Neutrophil (primary cell): Measurements from ENCODE around the gene TBC1D28.
"Not testable (repeated sequence)": the region's sequence is repeated elsewhere in the genome, so short reads cannot be mapped to it uniquely, and the experiment has no call there.

Experiments used
- H3K27ac ChIP-seq: fragments of 200-600 bp; sonication (generic); 2 replicates; pipeline ENCODE4 v1.5.1; 2016; ENCODE audit warnings: mild to moderate bottlenecking, moderate library complexity
- H3K27me3 ChIP-seq: fragments of 200-600 bp; sonication (generic); 2 replicates; pipeline ENCODE4 v1.6.0; 2016; ENCODE audit warnings: mild to moderate bottlenecking
- H3K36me3 ChIP-seq: fragments of 200-600 bp; sonication (generic); 2 replicates; pipeline ENCODE4 v1.5.1; 2017
- H3K4me1 ChIP-seq, 2 experiments: fragments of 200-600 bp in 1 of 2; sonication (generic) in 1 of 2; 1 replicate in 1 of 2; 2 replicates in 1 of 2; pipeline versions ENCODE4 v1.5.1 to v1.6.1; 2013 to 2016; ENCODE audit warnings: low read depth in 1 of 2, low read length in 1 of 2, mild to moderate bottlenecking in 1 of 2, moderate library complexity in 1 of 2; ENCODE audit not compliant: control insufficient read depth in 1 of 2, insufficient read depth in 1 of 2
- H3K4me3 ChIP-seq, 2 experiments: fragments of 200-600 bp in 1 of 2; sonication (generic) in 1 of 2; 1 replicate in 1 of 2; 2 replicates in 1 of 2; pipeline ENCODE4 v1.5.1; 2013 to 2016; ENCODE audit warnings: low read depth in 1 of 2, low read length in 1 of 2, mild to moderate bottlenecking in 1 of 2, moderate library complexity in 1 of 2
- H3K9me3 ChIP-seq: fragments of 200-600 bp; sonication (generic); 2 replicates; pipeline ENCODE4 v1.5.1; 2016
- CTCF ChIP-seq: fragments of 200-600 bp; sonication (generic); IDR thresholded peaks from 2 replicates; pipeline ENCODE4 v1.5.1; 2016; ENCODE audit warnings: antibody characterized with exemption

The TBC1D28 gene

GRCh38 chr17:18636237-18636636, 8.0 kb downstream of the TBC1D28 start:
- H3K27ac ChIP-seq, H3K9me3 ChIP-seq, H3K4me1 ChIP-seq, H3K36me3 ChIP-seq, H3K4me3 ChIP-seq: not testable (repeated sequence)
- H3K27me3 ChIP-seq, result peaks cover 49% of the 10 kb centered on the region

- peaks cover 49% of the 10 kb centered on the region for H3K27me3 ChIP-seq
- not testable (repeated sequence) for H3K36me3 ChIP-seq
Observed at GRCh38 chr17:18635773-18636172, 8.4 kb downstream of the TBC1D28 start.

GRCh38 chr17:18634550-18635263, 9.5 kb downstream of the TBC1D28 start:
- not testable (repeated sequence) for H3K4me1 ChIP-seq, H3K9me3 ChIP-seq, H3K36me3 ChIP-seq, H3K27ac ChIP-seq, H3K4me3 ChIP-seq
- H3K27me3 ChIP-seq, result peaks cover 49% of the 10 kb centered on the region

More at GRCh38 chr17:18635773-18636172, 8.4 kb downstream of the TBC1D28 start:
- H3K9me3 ChIP-seq, H3K4me1 ChIP-seq, H3K4me3 ChIP-seq, H3K27ac ChIP-seq: not testable (repeated sequence)

- H3K4me3 ChIP-seq, result no peak overlapping the region
Observed at GRCh38 chr17:18626152-18626870, 17.9 kb downstream of the TBC1D28 start.

GRCh38 chr17:18625509-18626104, 18.6 kb downstream of the TBC1D28 start:
- H3K27ac ChIP-seq, result not testable (repeated sequence)

More at GRCh38 chr17:18626152-18626870, 17.9 kb downstream of the TBC1D28 start:
- TF ChIP-seq CTCF, result no peak
- H3K27me3 ChIP-seq, result no peaks in the 10 kb centered on the region
- peaks cover 3 to 6% of the 10 kb centered on the region in 2 experiments for H3K4me1 ChIP-seq
- H3K36me3 ChIP-seq, result no peaks in the 10 kb centered on the region
- H3K27ac ChIP-seq, result no peak overlapping the region
- H3K9me3 ChIP-seq, result no peaks in the 10 kb centered on the region

GRCh38 chr17:18624862-18625501, 19.2 kb downstream of the TBC1D28 start:
- H3K27me3 ChIP-seq, H3K4me1 ChIP-seq, H3K27ac ChIP-seq, H3K9me3 ChIP-seq, H3K36me3 ChIP-seq: not testable (repeated sequence)
- H3K4me3 ChIP-seq, result peak overlapping the region in 1 of 2 experiments; percentile 40

More at GRCh38 chr17:18625509-18626104, 18.6 kb downstream of the TBC1D28 start:
- H3K27me3 ChIP-seq, H3K4me1 ChIP-seq, H3K36me3 ChIP-seq, H3K9me3 ChIP-seq: not testable (repeated sequence)
- peak overlapping the region in 1 of 2 experiments; percentile 40 for H3K4me3 ChIP-seq
- peak; percentile 97 for TF ChIP-seq CTCF

- not testable (repeated sequence) for H3K27ac ChIP-seq, H3K27me3 ChIP-seq, H3K36me3 ChIP-seq, H3K9me3 ChIP-seq, H3K4me1 ChIP-seq, H3K4me3 ChIP-seq
Observed at GRCh38 chr17:18617613-18618012, 26.6 kb downstream of the TBC1D28 start.

- H3K27me3 ChIP-seq, H3K9me3 ChIP-seq, H3K4me3 ChIP-seq, H3K27ac ChIP-seq, H3K4me1 ChIP-seq, H3K36me3 ChIP-seq: not testable (repeated sequence)
Observed at GRCh38 chr17:18613016-18613415, 31.2 kb downstream of the TBC1D28 start.

- not testable (repeated sequence) for H3K4me3 ChIP-seq, H3K9me3 ChIP-seq, H3K27me3 ChIP-seq, H3K4me1 ChIP-seq, H3K36me3 ChIP-seq, H3K27ac ChIP-seq
Observed at GRCh38 chr17:18593138-18593537, 51.1 kb downstream of the TBC1D28 start.
